NB4 (cell line): ENCODE results near the gene CHRM1.

ENCODE experiments used
- DNase-seq: peaks from one replicate; pipeline ENCODE4 v3.0.0; 2010; ENCODE audit warnings: low read depth
- H3K4me3 ChIP-seq: one replicate; pipeline ENCODE4 v1.5.1; 2011; ENCODE audit warnings: mild to moderate bottlenecking, low read depth, low read length, moderate library complexity
- CTCF ChIP-seq: IDR thresholded peaks from one replicate; pipeline ENCODE4 v1.5.1; 2012; ENCODE audit warnings: low read depth, low read length
- MAX ChIP-seq: IDR thresholded peaks from 2 replicates; pipeline ENCODE4 v1.6.1; 2011; ENCODE audit warnings: low read depth, low read length
- MYC ChIP-seq: IDR thresholded peaks from 2 replicates; pipeline ENCODE4 v1.6.1; 2011; ENCODE audit warnings: low read depth, low read length
- POLR2A ChIP-seq: IDR thresholded peaks from 2 replicates; pipeline ENCODE4 v1.6.1; 2011; ENCODE audit warnings: mild to moderate bottlenecking; ENCODE audit not compliant: insufficient read length; ENCODE audit errors: extremely low read depth

Gene CHRM1

GRCh38 chr11:62888406-62888805 is 32.8 kb downstream of the CHRM1 start:
- DNase-seq = no peak
- no peak overlapping the region for H3K4me3 ChIP-seq
- no peak for TF ChIP-seq MYC
- no peak for TF ChIP-seq CTCF
- no peak for TF ChIP-seq POLR2A
- no peak for TF ChIP-seq MAX

GRCh38 chr11:62885137-62885750 is 35.9 kb downstream of the CHRM1 start:
- no peak for TF ChIP-seq CTCF
- TF ChIP-seq MYC = no peak
- TF ChIP-seq POLR2A = no peak
- TF ChIP-seq MAX = no peak
- DNase-seq = no peak
- peak overlapping the region; percentile 21 for H3K4me3 ChIP-seq

GRCh38 chr11:62883673-62884072 is 37.5 kb downstream of the CHRM1 start:
- TF ChIP-seq MAX (no peak), CTCF (no peak), MYC (no peak), POLR2A (no peak)
- DNase-seq = no peak

GRCh38 chr11:62882788-62883501 is 38.2 kb downstream of the CHRM1 start:
- TF ChIP-seq CTCF (no peak), MYC (no peak), MAX (no peak), POLR2A (no peak)
- peak overlapping the region; percentile 99 for H3K4me3 ChIP-seq
- no peak for DNase-seq

More at GRCh38 chr11:62883673-62884072, 37.5 kb downstream of the CHRM1 start:
- peak overlapping the region; percentile 99 for H3K4me3 ChIP-seq

GRCh38 chr11:62882431-62882749 is 38.8 kb downstream of the CHRM1 start:
- TF ChIP-seq CTCF = no peak
- TF ChIP-seq MYC = no peak
- TF ChIP-seq MAX = no peak
- TF ChIP-seq POLR2A = no peak
- peak overlapping the region; percentile 99 for H3K4me3 ChIP-seq
- no peak for DNase-seq
